Activated T-cell treated with anti-CD3 and anti-CD28 coated beads, Interleukin-2, amount 50 U/mL, for 72 hours (primary cell): ENCODE results near the gene UNC13C. TPM values are rescaled to one million over a fixed set of nuclear protein-coding genes. Genes with fewer than 3 reads are reported as not detected.
A peak's percentile ranks its signal among the peaks of the same experiment; 100 is the strongest.

ENCODE experiments used
- ATAC-seq, 2 donors: fragments of 150-1000 bp; cut with Tn5 transposase; replicated peaks in 1 of 2; 2 replicates each; pipeline ENCODE4 v1.10.0; 2021; ENCODE audit warnings: moderate library complexity in 2 of 2, mild to moderate bottlenecking in 1 of 2
- DNase-seq, 2 donors: peaks; one replicate each; pipeline ENCODE4 v3.0.0; 2021 to 2022; ENCODE audit warnings: mixed read lengths in 1 of 2
- H3K27ac Mint-ChIP-seq: one replicate; pipeline ENCODE4 v1.8.0; 2022; ENCODE audit warnings: mild to moderate bottlenecking, moderate library complexity, mixed read lengths
- H3K27me3 Mint-ChIP-seq: one replicate; pipeline ENCODE4 v1.8.0; 2022; ENCODE audit warnings: low read depth, mixed read lengths
- H3K36me3 Mint-ChIP-seq, 2 donors: one replicate each; pipeline ENCODE4 v1.8.0; 2022; ENCODE audit warnings: mixed read lengths in 2 of 2, mild to moderate bottlenecking in 1 of 2; ENCODE audit not compliant: insufficient read depth in 2 of 2
- H3K4me1 Mint-ChIP-seq: one replicate; pipeline ENCODE4 v1.8.0; 2022; ENCODE audit warnings: low read depth, mixed read lengths
- H3K4me3 Mint-ChIP-seq, 2 donors: one replicate each; pipeline ENCODE4 v1.8.0; 2022; ENCODE audit warnings: mild to moderate bottlenecking in 2 of 2, mixed read lengths in 2 of 2, moderate library complexity in 2 of 2
- H3K9me3 Mint-ChIP-seq, 2 donors: one replicate each; pipeline ENCODE4 v1.8.0; 2022; ENCODE audit warnings: mixed read lengths in 2 of 2
- total RNA-seq, 2 donors: library from RNA; stranded (reverse); gene quantifications; one replicate each; pipeline ENCODE4 v1.2.3, GENCODE V29; 2022

UNC13C gene
- total RNA-seq, 2 donors from 2014 or later = not detected

- Mint-ChIP-seq H3K27me3 (no peaks in the 10 kb centered on the region), H3K9me3 (peaks cover 0 to 5% of the 10 kb centered on the region in 2 donors), H3K27ac (no peak overlapping the region), H3K4me1 (no peaks in the 10 kb centered on the region), H3K36me3 (no peaks in the 10 kb centered on the region), H3K4me3 (no peak overlapping the region)
- ATAC-seq (no peak), DNase-seq (no peak)
Measured at GRCh38 chr15:54206586-54207321, 228.5 kb downstream of the UNC13C start.

GRCh38 chr15:54208786-54209185, 230.5 kb downstream of the UNC13C start:
- ATAC-seq (no peak), DNase-seq (no peak)
- H3K36me3 Mint-ChIP-seq = no peaks in the 10 kb centered on the region
- H3K9me3 Mint-ChIP-seq = peaks cover 0 to 2% of the 10 kb centered on the region in 2 donors
- no peak overlapping the region for H3K4me3 Mint-ChIP-seq
- no peaks in the 10 kb centered on the region for H3K4me1 Mint-ChIP-seq
- no peaks in the 10 kb centered on the region for H3K27me3 Mint-ChIP-seq
- H3K27ac Mint-ChIP-seq = no peak overlapping the region

- Mint-ChIP-seq H3K27ac (no peak overlapping the region), H3K4me3 (no peak overlapping the region), H3K27me3 (no peaks in the 10 kb centered on the region), H3K9me3 (peaks cover 1 to 6% of the 10 kb centered on the region in 2 donors), H3K4me1 (no peaks in the 10 kb centered on the region), H3K36me3 (peaks cover 0 to 1% of the 10 kb centered on the region in 2 donors)
- ATAC-seq = no peak
- DNase-seq = no peak
Measured at GRCh38 chr15:54212635-54213034, 234.4 kb downstream of the UNC13C start.

- Mint-ChIP-seq H3K9me3 (peaks cover 8 to 11% of the 10 kb centered on the region in 2 donors), H3K4me3 (no peak overlapping the region), H3K36me3 (no peaks in the 10 kb centered on the region), H3K4me1 (no peaks in the 10 kb centered on the region), H3K27ac (no peak overlapping the region), H3K27me3 (no peaks in the 10 kb centered on the region)
- ATAC-seq = no peak
- DNase-seq = no peak
Measured at GRCh38 chr15:54226455-54226854, 248.2 kb downstream of the UNC13C start.

GRCh38 chr15:54227569-54227968, 249.3 kb downstream of the UNC13C start:
- H3K27me3 Mint-ChIP-seq = no peaks in the 10 kb centered on the region
- no peaks in the 10 kb centered on the region for H3K4me1 Mint-ChIP-seq
- no peak overlapping the region for H3K27ac Mint-ChIP-seq
- no peak overlapping the region for H3K4me3 Mint-ChIP-seq
- ATAC-seq (no peak), DNase-seq (no peak)
- no peaks in the 10 kb centered on the region for H3K36me3 Mint-ChIP-seq
- H3K9me3 Mint-ChIP-seq = peaks cover 6 to 9% of the 10 kb centered on the region in 2 donors

GRCh38 chr15:54250326-54250725, 272.1 kb downstream of the UNC13C start:
- Mint-ChIP-seq H3K9me3 (no peaks in the 10 kb centered on the region), H3K4me3 (no peak overlapping the region)

GRCh38 chr15:54256190-54256589, 277.9 kb downstream of the UNC13C start:
- no peaks in the 10 kb centered on the region for H3K36me3 Mint-ChIP-seq
- H3K4me1 Mint-ChIP-seq = no peaks in the 10 kb centered on the region
- ATAC-seq (no peak), DNase-seq (no peak)
- no peak overlapping the region for H3K27ac Mint-ChIP-seq
- H3K9me3 Mint-ChIP-seq = peaks cover 0 to 2% of the 10 kb centered on the region in 2 donors
- H3K27me3 Mint-ChIP-seq = no peaks in the 10 kb centered on the region
- H3K4me3 Mint-ChIP-seq = no peak overlapping the region

More at GRCh38 chr15:54250326-54250725, 272.1 kb downstream of the UNC13C start:
- Mint-ChIP-seq H3K27ac (no peak overlapping the region), H3K36me3 (no peaks in the 10 kb centered on the region), H3K27me3 (no peaks in the 10 kb centered on the region), H3K4me1 (no peaks in the 10 kb centered on the region)
- ATAC-seq = no peak
- no peak for DNase-seq

- Mint-ChIP-seq H3K27me3 (no peaks in the 10 kb centered on the region), H3K36me3 (no peaks in the 10 kb centered on the region), H3K4me3 (no peak overlapping the region), H3K4me1 (no peaks in the 10 kb centered on the region), H3K27ac (no peak overlapping the region), H3K9me3 (no peaks in the 10 kb centered on the region)
- no peak for ATAC-seq
- DNase-seq = no peak
Measured at GRCh38 chr15:54273928-54274327, 295.7 kb downstream of the UNC13C start.

GRCh38 chr15:54277834-54278233, 299.6 kb downstream of the UNC13C start:
- DNase-seq (no peak), ATAC-seq (no peak)
- H3K4me3 Mint-ChIP-seq = no peak overlapping the region
- H3K36me3 Mint-ChIP-seq = no peaks in the 10 kb centered on the region
- no peaks in the 10 kb centered on the region for H3K9me3 Mint-ChIP-seq
- H3K27me3 Mint-ChIP-seq = no peaks in the 10 kb centered on the region
- H3K4me1 Mint-ChIP-seq = no peaks in the 10 kb centered on the region
- no peak overlapping the region for H3K27ac Mint-ChIP-seq

GRCh38 chr15:54280726-54281125, 302.5 kb downstream of the UNC13C start:
- no peaks in the 10 kb centered on the region for H3K36me3 Mint-ChIP-seq
- H3K4me1 Mint-ChIP-seq = no peaks in the 10 kb centered on the region
- ATAC-seq = no peak
- H3K4me3 Mint-ChIP-seq = no peak overlapping the region
- H3K27ac Mint-ChIP-seq = no peak overlapping the region
- DNase-seq = no peak
- H3K9me3 Mint-ChIP-seq = no peaks in the 10 kb centered on the region
- no peaks in the 10 kb centered on the region for H3K27me3 Mint-ChIP-seq

- no peak for DNase-seq
- no peak overlapping the region for H3K4me3 Mint-ChIP-seq
- H3K9me3 Mint-ChIP-seq = no peaks in the 10 kb centered on the region
- peaks cover 4% of the 10 kb centered on the region for H3K27me3 Mint-ChIP-seq
- no peaks in the 10 kb centered on the region for H3K4me1 Mint-ChIP-seq
- no peaks in the 10 kb centered on the region for H3K36me3 Mint-ChIP-seq
- no peak overlapping the region for H3K27ac Mint-ChIP-seq
- no peak for ATAC-seq
Measured at GRCh38 chr15:54282228-54282836, 304.1 kb downstream of the UNC13C start.

- peaks cover 7% of the 10 kb centered on the region for H3K4me1 Mint-ChIP-seq
- peaks cover 4% of the 10 kb centered on the region for H3K27me3 Mint-ChIP-seq
- no peak for DNase-seq
- ATAC-seq = peak; percentile 15 to 49
- H3K4me3 Mint-ChIP-seq = no peak overlapping the region
- no peaks in the 10 kb centered on the region for H3K36me3 Mint-ChIP-seq
- H3K9me3 Mint-ChIP-seq = no peaks in the 10 kb centered on the region
- H3K27ac Mint-ChIP-seq = no peak overlapping the region
Measured at GRCh38 chr15:54288049-54288448, 309.8 kb downstream of the UNC13C start.

GRCh38 chr15:54289590-54290136, 311.4 kb downstream of the UNC13C start:
- Mint-ChIP-seq H3K36me3 (no peaks in the 10 kb centered on the region), H3K4me1 (peaks cover 7% of the 10 kb centered on the region), H3K9me3 (no peaks in the 10 kb centered on the region), H3K4me3 (no peak overlapping the region), H3K27me3 (peaks cover 4% of the 10 kb centered on the region), H3K27ac (no peak overlapping the region)
- ATAC-seq (peak; percentile 77 to 79), DNase-seq (peak in 1 of 2 donors; percentile 1)
